Measurements from ENCODE around the gene LCE2B. TPM values are rescaled to one million over a fixed set of nuclear protein-coding genes. Genes with fewer than 3 reads are reported as not detected.

Gene LCE2B
- total and polyA plus RNA-seq, 10 of the 15 experiments (the other 5 are each of a cell fraction or from before 2014, with no cell fraction given) = not detected

DNA sequence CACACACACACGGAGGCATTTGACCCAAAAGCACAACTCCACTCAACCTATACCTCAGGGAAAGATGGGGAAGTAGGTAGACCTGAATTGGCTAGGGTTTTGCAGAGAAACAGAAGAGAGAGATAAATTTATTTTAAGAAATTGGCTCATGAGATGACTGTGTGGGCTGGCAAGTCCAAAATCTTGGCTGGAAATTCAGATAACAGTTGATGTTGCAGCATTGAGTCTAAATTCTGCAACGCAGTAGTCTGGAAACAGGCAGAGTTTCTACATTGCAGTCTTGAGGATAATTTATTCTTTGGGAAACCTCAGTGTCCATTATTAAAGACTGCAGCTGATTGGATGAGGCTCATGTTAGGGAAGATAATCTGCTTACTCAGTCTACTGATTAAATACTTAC lies 4.3 kb upstream of the LCE2B start:
- Histone ChIP-seq H3K27me3 (replicated peaks in 1 of 2; ENCODE audit: control insufficient read depth in 2 of 2, insufficient read depth in 2 of 2, low read length in 1 of 2) (peaks cover 0 to 2% of the 10 kb centered on the region in 2 experiments; a peak in 3 of 4 replicates), H3K79me2 (ENCODE audit: control insufficient read depth, insufficient read depth, low read length) (no peaks in the 10 kb centered on the region), H4K20me1 (ENCODE audit: control insufficient read depth, insufficient read depth) (no peaks in the 10 kb centered on the region), H3K4me1 (ENCODE audit: control insufficient read depth, insufficient read depth, low read length) (no peaks in the 10 kb centered on the region), H2AFZ (ENCODE audit: control insufficient read depth, low read depth, low read length) (no peak overlapping the region), H3K4me2 (ENCODE audit: control insufficient read depth, insufficient read depth) (no peak overlapping the region), H3K27ac (ENCODE audit: control insufficient read depth, insufficient read depth) (no peak overlapping the region), H3K36me3 (ENCODE audit: control insufficient read depth in 2 of 2, insufficient read depth in 2 of 2, low read length in 1 of 2) (no peaks in the 10 kb centered on the region), H3K4me3 (no peak overlapping the region), H3K9me3 (replicated peaks; ENCODE audit: control insufficient read depth, insufficient read depth, low read length) (no peaks in the 10 kb centered on the region), H3K9ac (ENCODE audit: control insufficient read depth, insufficient read depth, low read length) (no peak overlapping the region)
- no TSS peak for BruUV-seq (replicated peaks)
- ChIA-PET SMC1A (ENCODE audit: uncharacterized antibody, unreplicated experiment) (no interaction called here), POLR2A (no interaction called here), CTCF (interaction anchor here (0.7 kb wide), 1 partner anchor 9 kb away, joined by 3 read pairs; no protein-coding TSS in a partner anchor), RAD21 (ENCODE audit: unreplicated experiment) (no interaction called here)
- 12% methylated on average over 2 of the region's 2 CpGs for WGBS (ENCODE audit: insufficient coverage, insufficient replicate concordance, low lambda C conversion rate, missing lambda C conversion rate)
- in situ Hi-C loops (cut with MboI) = no loop called here
- FAIRE-seq (no peak), DNase-seq (ENCODE audit: low read depth, low spot score) (no peak), ATAC-seq (no peak)
- TF ChIP-seq MEF2B (IDR thresholded peaks at IDR 0.05; ENCODE audit: partially characterized antibody, poor library complexity, severe bottlenecking) (no peak), PAX8 (IDR thresholded peaks at IDR 0.05) (no peak), POLR2AphosphoS5 (IDR thresholded peaks at IDR 0.05; ENCODE audit: low read length) (no peak), BRCA1 (IDR thresholded peaks at IDR 0.05; ENCODE audit: low read depth, low read length) (no peak), MYB (IDR thresholded peaks at IDR 0.05; ENCODE audit: borderline replicate concordance, low read depth, low read length) (no peak), LARP7 (IDR thresholded peaks at IDR 0.05) (no peak), STAT3 (IDR thresholded peaks at IDR 0.05; ENCODE audit: low read depth, low read length) (no peak), NFYB (IDR thresholded peaks at IDR 0.05; ENCODE audit: insufficient read depth, low read depth, low read length) (no peak), RAD51 (IDR thresholded peaks at IDR 0.05) (no peak), CHD2 (IDR thresholded peaks at IDR 0.05; ENCODE audit: borderline replicate concordance, low read depth, low read length) (no peak)
- TF ChIP-seq, protein P1, sequence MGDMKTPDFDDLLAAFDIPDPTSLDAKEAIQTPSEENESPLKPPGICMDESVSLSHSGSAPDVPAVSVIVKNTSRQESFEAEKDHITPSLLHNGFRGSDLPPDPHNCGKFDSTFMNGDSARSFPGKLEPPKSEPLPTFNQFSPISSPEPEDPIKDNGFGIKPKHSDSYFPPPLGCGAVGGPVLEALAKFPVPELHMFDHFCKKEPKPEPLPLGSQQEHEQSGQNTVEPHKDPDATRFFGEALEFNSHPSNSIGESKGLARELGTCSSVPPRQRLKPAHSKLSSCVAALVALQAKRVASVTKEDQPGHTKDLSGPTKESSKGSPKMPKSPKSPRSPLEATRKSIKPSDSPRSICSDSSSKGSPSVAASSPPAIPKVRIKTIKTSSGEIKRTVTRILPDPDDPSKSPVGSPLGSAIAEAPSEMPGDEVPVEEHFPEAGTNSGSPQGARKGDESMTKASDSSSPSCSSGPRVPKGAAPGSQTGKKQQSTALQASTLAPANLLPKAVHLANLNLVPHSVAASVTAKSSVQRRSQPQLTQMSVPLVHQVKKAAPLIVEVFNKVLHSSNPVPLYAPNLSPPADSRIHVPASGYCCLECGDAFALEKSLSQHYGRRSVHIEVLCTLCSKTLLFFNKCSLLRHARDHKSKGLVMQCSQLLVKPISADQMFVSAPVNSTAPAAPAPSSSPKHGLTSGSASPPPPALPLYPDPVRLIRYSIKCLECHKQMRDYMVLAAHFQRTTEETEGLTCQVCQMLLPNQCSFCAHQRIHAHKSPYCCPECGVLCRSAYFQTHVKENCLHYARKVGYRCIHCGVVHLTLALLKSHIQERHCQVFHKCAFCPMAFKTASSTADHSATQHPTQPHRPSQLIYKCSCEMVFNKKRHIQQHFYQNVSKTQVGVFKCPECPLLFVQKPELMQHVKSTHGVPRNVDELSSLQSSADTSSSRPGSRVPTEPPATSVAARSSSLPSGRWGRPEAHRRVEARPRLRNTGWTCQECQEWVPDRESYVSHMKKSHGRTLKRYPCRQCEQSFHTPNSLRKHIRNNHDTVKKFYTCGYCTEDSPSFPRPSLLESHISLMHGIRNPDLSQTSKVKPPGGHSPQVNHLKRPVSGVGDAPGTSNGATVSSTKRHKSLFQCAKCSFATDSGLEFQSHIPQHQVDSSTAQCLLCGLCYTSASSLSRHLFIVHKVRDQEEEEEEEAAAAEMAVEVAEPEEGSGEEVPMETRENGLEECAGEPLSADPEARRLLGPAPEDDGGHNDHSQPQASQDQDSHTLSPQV (IDR thresholded peaks at IDR 0.05) = no peak
- TF ChIP-seq, protein P2, sequence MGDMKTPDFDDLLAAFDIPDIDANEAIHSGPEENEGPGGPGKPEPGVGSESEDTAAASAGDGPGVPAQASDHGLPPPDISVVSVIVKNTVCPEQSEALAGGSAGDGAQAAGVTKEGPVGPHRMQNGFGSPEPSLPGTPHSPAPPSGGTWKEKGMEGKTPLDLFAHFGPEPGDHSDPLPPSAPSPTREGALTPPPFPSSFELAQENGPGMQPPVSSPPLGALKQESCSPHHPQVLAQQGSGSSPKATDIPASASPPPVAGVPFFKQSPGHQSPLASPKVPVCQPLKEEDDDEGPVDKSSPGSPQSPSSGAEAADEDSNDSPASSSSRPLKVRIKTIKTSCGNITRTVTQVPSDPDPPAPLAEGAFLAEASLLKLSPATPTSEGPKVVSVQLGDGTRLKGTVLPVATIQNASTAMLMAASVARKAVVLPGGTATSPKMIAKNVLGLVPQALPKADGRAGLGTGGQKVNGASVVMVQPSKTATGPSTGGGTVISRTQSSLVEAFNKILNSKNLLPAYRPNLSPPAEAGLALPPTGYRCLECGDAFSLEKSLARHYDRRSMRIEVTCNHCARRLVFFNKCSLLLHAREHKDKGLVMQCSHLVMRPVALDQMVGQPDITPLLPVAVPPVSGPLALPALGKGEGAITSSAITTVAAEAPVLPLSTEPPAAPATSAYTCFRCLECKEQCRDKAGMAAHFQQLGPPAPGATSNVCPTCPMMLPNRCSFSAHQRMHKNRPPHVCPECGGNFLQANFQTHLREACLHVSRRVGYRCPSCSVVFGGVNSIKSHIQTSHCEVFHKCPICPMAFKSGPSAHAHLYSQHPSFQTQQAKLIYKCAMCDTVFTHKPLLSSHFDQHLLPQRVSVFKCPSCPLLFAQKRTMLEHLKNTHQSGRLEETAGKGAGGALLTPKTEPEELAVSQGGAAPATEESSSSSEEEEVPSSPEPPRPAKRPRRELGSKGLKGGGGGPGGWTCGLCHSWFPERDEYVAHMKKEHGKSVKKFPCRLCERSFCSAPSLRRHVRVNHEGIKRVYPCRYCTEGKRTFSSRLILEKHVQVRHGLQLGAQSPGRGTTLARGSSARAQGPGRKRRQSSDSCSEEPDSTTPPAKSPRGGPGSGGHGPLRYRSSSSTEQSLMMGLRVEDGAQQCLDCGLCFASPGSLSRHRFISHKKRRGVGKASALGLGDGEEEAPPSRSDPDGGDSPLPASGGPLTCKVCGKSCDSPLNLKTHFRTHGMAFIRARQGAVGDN (IDR thresholded peaks at IDR 0.05) = no peak
- intact Hi-C loops (cut with micrococcal nuclease; ENCODE audit: unreplicated experiment) = no loop called here
